C4-2B (cell line): ENCODE measurements around the gene SMARCAL1.

Experiments used
- ZFX ChIP-seq: fragments of 450-650 bp; IDR thresholded peaks from 2 replicates; pipeline ENCODE4 v1.6.1; 2017
- TF ChIP-seq, protein P1 (sequence below): fragments of 450-650 bp; conservative IDR thresholded peaks from 2 replicates; pipeline ENCODE4 v1.5.1; 2017; ENCODE audit warnings: mild to moderate bottlenecking

DNA sequence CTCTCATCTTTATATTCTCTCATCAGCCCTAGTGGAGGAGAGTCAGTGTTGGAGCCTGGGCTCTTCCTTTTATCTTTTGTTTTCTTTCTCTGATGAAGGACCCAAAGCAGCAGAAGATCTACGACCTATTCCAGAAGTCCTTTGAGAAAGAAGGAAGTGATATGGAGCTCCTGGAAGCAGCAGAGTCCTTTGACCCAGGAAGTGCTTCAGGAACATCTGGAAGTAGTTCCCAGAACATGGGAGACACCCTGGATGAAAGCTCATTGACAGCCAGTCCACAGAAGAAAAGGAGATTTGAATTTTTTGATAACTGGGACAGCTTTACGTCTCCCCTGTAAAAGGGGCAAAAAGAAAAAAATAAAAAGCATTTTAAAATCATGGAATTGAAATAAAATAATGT lies 70.4 kb downstream of the SMARCAL1 start:
- TF ChIP-seq, protein P1, sequence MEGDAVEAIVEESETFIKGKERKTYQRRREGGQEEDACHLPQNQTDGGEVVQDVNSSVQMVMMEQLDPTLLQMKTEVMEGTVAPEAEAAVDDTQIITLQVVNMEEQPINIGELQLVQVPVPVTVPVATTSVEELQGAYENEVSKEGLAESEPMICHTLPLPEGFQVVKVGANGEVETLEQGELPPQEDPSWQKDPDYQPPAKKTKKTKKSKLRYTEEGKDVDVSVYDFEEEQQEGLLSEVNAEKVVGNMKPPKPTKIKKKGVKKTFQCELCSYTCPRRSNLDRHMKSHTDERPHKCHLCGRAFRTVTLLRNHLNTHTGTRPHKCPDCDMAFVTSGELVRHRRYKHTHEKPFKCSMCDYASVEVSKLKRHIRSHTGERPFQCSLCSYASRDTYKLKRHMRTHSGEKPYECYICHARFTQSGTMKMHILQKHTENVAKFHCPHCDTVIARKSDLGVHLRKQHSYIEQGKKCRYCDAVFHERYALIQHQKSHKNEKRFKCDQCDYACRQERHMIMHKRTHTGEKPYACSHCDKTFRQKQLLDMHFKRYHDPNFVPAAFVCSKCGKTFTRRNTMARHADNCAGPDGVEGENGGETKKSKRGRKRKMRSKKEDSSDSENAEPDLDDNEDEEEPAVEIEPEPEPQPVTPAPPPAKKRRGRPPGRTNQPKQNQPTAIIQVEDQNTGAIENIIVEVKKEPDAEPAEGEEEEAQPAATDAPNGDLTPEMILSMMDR = no peak
- no peak for TF ChIP-seq ZFX
